NOMO-1 (cell line): Measurements from ENCODE around the gene PAF1.
"Not testable (repeated sequence)": the region's sequence is repeated elsewhere in the genome, so short reads cannot be mapped to it uniquely, and the experiment has no call there.

ENCODE experiments used
- DNase-seq, 2 experiments: peaks; one replicate each; lab custom pipeline; 2025; ENCODE audit not compliant: unreplicated experiment in 2 of 2; lab: John Stamatoyannopoulos, UW

The PAF1 gene

GRCh38 chr19:39384839-39385568 lies 5.9 kb downstream of the PAF1 start:
- DNase-seq: no peak

DNA sequence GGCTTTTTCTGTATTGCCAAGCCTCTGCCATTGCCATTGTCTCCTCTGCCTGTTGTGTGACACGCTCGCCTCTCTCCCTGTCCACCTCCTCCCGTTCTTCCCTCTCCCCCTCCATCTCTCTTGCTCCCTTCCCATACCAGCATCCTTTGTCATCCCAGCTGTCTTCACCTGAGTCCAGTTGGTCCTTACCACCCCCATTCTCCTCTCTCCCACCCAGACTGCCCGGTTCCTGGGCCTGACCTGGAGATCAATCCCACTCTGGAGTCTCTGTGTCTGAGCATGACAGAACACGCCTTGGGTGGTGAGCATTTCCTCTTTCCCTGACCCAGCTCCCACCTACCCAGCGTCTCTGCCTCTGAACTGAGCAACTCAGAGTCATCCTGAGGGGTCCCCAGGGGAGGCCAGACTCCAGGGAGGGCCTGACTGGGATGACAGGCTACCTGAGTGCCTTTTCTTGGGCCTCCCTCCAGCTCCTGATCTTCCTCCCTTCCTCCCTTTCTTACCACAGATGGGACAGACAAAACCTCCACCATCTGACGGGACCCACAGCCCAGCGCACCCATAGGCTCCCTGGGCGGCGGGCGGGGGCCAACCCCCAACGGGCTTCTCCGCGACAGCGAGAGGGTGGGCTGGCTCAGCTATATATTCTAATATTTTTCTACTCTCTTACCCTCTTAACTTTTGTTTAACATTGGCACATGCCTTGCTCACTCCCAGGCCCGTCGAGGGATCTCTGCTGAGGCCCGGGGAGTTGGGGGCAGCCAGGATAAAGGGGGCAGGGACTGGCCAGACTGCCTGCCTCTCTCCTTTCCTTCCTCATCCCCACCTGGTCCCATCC lies 7.7 kb downstream of the PAF1 start:
- no peak for DNase-seq

DNA sequence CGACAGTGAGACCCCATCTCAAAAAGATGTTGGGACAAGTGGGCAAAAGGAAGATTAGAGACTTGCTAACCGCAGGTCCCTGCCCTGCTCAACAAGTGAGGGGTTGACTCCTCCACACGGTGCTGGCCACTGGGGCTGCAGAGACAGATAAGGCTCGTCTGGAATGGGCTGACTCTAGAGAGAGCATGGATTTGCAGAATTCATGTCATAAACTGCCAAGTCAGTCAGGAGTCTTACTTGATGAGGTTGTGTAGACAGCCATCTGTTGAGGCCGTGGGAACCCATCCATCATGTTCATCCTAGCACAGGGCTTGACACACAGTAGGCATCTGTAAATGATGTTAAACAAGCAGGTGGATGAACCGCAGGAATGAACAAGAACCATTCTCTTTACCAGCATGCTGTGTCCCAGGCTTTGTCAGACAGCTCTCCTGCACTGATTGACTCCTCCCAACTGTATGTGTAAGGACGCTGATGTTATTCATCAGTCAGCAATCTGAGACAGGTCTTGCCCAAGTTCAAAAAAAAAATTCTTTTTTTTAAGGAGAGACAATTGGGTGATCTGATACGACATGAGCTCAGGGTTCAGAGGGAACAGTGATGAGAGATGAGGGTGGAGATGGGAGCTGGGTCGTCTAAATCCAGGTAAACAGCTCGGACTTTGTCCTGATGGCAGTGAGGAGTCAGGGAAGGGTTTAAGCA lies 8.8 kb downstream of the PAF1 start:
- DNase-seq: no peak

- no peak for DNase-seq
These were observed 10.1 kb downstream of the PAF1 start for GRCh38 chr19:39380521-39381502.

DNA sequence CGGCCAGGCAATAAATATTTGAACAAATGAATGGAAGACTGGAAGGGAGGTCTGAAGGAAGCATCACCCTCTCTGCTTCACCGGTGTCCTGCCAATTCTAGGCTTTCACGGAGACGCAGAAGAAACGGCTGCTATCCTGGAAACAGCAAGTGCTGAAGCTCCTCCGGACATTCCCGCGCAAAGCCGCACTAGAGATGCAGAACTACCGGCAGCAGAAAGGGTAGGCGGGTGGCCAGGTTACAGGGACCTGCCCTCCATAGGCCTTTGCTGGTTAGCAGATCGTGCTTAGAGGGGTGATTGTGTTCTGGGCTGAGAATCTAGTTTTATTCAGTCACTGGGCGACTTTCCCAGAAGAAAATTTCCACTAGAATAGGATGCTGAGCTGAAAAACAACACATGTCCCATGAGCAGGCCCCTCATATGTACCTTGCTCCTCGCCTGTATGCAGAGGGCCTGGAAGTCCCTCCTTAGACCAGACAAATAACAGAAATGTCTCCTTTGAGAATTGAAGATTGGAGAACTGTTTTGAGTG lies 11.0 kb downstream of the PAF1 start:
- DNase-seq: no peak

GRCh38 chr19:39379366-39379765 lies 11.5 kb downstream of the PAF1 start:
- not testable (repeated sequence) for DNase-seq

GRCh38 chr19:39377373-39378362 lies 13.2 kb downstream of the PAF1 start:
- DNase-seq: no peak

- DNase-seq: no peak
These were observed 15.0 kb downstream of the PAF1 start for GRCh38 chr19:39375929-39376328.

DNA sequence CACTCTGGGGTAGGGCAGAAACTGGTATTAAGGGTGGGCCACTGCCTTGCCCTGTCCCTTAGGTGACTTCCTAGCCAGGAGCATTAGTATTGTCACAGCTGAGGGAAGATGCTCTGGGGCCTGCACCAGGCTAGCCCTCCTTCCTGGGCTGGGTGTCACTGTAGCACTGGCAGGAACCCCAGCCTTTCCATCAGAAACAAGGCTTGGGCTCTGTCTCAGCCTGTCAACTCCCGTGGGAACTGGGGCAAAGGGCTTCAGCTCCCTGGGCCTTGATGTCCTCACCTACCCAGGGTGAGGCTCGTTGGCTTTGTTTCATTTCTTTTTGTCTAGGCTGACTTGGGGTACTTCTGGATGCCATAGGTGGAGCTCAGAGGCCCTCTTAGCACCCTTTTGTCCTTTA lies 18.0 kb downstream of the PAF1 start:
- DNase-seq: no peak

GRCh38 chr19:39372047-39372802 lies 18.7 kb downstream of the PAF1 start:
- no peak for DNase-seq

- no peak for DNase-seq
These were observed 20.2 kb downstream of the PAF1 start for GRCh38 chr19:39370735-39371134.

- DNase-seq: no peak
These were observed 21.7 kb downstream of the PAF1 start for GRCh38 chr19:39369200-39369599.

- no peak for DNase-seq
These were observed 25.4 kb downstream of the PAF1 start for GRCh38 chr19:39365531-39365930.

DNA sequence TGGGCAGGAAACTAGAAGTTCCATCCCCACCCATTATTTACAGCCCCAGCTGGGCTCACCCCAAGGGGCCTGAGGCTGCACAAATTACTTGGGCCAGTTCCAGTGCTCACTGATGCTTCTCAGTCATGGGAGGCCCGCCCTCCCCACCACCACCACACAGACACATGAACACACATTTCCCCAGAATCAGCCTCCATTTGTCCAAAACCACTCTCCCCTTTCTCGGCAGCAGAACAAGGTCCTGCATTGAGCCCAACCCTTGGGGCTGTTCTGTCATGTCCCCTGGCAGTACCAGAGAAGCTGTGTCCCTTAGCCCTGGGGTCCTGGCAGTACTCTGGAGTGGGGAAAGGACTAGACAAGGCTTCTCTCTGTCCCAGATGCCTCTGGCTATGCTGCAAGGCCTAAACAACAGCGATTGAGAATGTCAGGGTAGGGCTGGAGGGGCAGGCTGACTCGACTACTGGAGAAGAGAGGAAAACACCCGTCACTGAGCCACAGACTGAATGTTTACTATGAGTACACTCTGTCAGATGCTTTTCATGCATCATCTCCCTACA lies 26.9 kb downstream of the PAF1 start:
- DNase-seq: no peak

GRCh38 chr19:39362682-39363657 lies 27.9 kb downstream of the PAF1 start:
- no peak for DNase-seq

DNA sequence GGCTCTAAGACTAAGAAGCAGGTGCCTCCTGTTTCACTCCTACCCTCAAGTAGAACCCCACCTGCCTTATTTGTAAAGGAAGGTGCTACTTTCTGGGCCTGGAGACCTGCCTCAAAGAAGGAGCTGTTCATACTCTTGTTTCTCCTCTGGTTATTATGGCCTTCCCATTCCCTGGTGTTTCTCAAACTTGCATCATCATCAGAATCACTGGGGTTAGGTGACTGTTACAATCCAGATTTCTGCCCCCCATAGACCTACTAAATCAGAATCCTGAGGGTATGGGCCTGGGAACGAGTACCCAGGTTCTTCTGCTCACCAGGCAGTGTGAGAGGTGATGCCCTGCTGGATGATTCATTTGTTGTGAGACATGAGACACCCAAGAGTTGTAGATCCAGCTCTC lies 30.3 kb downstream of the PAF1 start:
- no peak for DNase-seq

GRCh38 chr19:39359026-39359425 lies 31.9 kb downstream of the PAF1 start:
- DNase-seq: no peak
